NCI-H2196 (cell line): ENCODE measurements around the gene PF4V1.

Experiments used
- DNase-seq: peaks from one replicate; lab custom pipeline; 2025; ENCODE audit not compliant: unreplicated experiment; lab: John Stamatoyannopoulos, UW

The PF4V1 gene

GRCh38 chr4:73853246-73853704, at the start of gene PF4V1:
Gene PF4V1 (plus strand): TSS chr4:73853296. CDS start chr4:73853363, 67 bp downstream.
- no peak for DNase-seq

- no peak for DNase-seq
Observed at GRCh38 chr4:73810191-73810590, 42.9 kb upstream of the PF4V1 start.

- no peak for DNase-seq
Observed at GRCh38 chr4:73811841-73812240, 41.3 kb upstream of the PF4V1 start.

- DNase-seq, result no peak
Observed at GRCh38 chr4:73814679-73815078, 38.4 kb upstream of the PF4V1 start.

- no peak for DNase-seq
Observed at GRCh38 chr4:73815145-73815544, 38.0 kb upstream of the PF4V1 start.

GRCh38 chr4:73816814-73817213, 36.3 kb upstream of the PF4V1 start:
- no peak for DNase-seq

- no peak for DNase-seq
Observed at GRCh38 chr4:73817341-73817740, 35.8 kb upstream of the PF4V1 start.

- DNase-seq, result no peak
Observed at GRCh38 chr4:73821325-73821724, 31.8 kb upstream of the PF4V1 start.

GRCh38 chr4:73822389-73822788, 30.7 kb upstream of the PF4V1 start:
- no peak for DNase-seq

GRCh38 chr4:73822812-73823504, 30.1 kb upstream of the PF4V1 start:
- no peak for DNase-seq

- no peak for DNase-seq
Observed at GRCh38 chr4:73823760-73824159, 29.3 kb upstream of the PF4V1 start.

- DNase-seq, result no peak
Observed at GRCh38 chr4:73828956-73829355, 24.1 kb upstream of the PF4V1 start.

- no peak for DNase-seq
Observed at GRCh38 chr4:73831569-73831968, 21.5 kb upstream of the PF4V1 start.

- DNase-seq, result no peak
Observed at GRCh38 chr4:73832651-73833237, 20.4 kb upstream of the PF4V1 start.

GRCh38 chr4:73836373-73837279, 16.5 kb upstream of the PF4V1 start, which contains the start of gene CXCL6:
Gene CXCL6 (plus strand): TSS chr4:73836678. CDS start chr4:73836751, 73 bp downstream.
- DNase-seq, result no peak

GRCh38 chr4:73839071-73839470, 14.0 kb upstream of the PF4V1 start:
- no peak for DNase-seq

GRCh38 chr4:73839715-73840114, 13.4 kb upstream of the PF4V1 start:
- DNase-seq, result no peak

- no peak for DNase-seq
Observed at GRCh38 chr4:73841243-73841925, 11.7 kb upstream of the PF4V1 start.

GRCh38 chr4:73842696-73843095, 10.4 kb upstream of the PF4V1 start:
- no peak for DNase-seq

GRCh38 chr4:73843369-73843768, 9.7 kb upstream of the PF4V1 start:
- no peak for DNase-seq

- no peak for DNase-seq
Observed at GRCh38 chr4:73844345-73844744, 8.8 kb upstream of the PF4V1 start.
